Vagina (tissue), 2 donors: Measurements from ENCODE around the gene SLC66A1.

Experiments used
- POLR2AphosphoS5 ChIP-seq, 2 donors: sonication (generic); formaldehyde crosslinking; IDR thresholded peaks; one replicate each; pipeline ENCODE4 v1.9.0; 2017; ENCODE audit warnings: antibody characterized with exemption in 2 of 2, mild to moderate bottlenecking in 2 of 2, low read depth in 1 of 2; ENCODE audit not compliant: insufficient read depth in 1 of 2
- TF ChIP-seq, protein P1 (sequence below), 3 experiments: fragments of 450-650 bp in 2 of 3; fragments of 200-600 bp in 1 of 3; sonication (generic) in 1 of 3; IDR thresholded peaks; one replicate each; pipeline ENCODE4 v1.5.1; 2017 to 2019; ENCODE audit warnings: antibody characterized with exemption in 3 of 3, mild to moderate bottlenecking in 2 of 3, moderate library complexity in 2 of 3

DNA sequence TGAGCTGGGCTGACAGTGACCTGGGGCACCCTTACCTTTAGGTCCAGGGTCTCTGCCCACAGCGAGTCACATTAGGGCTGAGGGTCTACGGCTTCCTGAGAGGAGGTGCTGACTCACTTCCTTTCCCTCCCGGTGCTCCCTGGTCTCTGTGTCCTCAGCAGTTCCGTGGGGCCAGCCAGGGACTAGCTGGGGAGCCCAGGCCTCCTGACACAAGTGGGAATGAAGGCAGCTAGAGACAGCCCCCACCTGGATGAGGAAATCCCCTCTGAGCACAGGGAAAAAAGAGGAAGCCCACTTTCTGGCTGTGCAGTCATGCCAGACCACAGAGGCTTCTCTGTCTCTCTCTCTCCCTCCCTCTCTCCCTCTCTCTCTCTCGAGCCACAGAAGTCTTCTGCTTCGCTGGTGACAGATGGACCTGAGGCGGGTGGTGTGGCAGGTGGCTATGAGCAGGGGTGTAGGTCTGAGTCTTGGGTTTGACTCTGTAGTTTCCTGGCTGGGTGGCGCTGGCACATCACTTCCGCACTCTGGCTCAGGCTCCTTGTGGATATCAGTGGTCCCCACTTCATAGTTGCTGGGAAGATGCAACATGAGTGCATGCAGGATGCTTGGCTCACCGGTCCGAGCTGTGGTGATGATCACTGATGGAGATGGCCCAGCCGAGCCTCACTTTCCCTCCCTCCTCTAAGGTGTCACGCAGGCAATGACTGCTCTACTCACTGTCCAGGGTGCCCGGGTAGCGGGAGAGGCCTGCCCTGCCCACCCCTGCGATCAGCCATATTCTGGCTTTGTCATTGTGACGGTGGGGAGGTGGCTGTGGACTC, 3.5 kb downstream of the SLC66A1 start:
- no peak for TF ChIP-seq POLR2AphosphoS5 (IDR thresholded peaks at IDR 0.05; ENCODE audit: insufficient read depth in 1 of 2, low read depth in 1 of 2)
- TF ChIP-seq, protein P1, sequence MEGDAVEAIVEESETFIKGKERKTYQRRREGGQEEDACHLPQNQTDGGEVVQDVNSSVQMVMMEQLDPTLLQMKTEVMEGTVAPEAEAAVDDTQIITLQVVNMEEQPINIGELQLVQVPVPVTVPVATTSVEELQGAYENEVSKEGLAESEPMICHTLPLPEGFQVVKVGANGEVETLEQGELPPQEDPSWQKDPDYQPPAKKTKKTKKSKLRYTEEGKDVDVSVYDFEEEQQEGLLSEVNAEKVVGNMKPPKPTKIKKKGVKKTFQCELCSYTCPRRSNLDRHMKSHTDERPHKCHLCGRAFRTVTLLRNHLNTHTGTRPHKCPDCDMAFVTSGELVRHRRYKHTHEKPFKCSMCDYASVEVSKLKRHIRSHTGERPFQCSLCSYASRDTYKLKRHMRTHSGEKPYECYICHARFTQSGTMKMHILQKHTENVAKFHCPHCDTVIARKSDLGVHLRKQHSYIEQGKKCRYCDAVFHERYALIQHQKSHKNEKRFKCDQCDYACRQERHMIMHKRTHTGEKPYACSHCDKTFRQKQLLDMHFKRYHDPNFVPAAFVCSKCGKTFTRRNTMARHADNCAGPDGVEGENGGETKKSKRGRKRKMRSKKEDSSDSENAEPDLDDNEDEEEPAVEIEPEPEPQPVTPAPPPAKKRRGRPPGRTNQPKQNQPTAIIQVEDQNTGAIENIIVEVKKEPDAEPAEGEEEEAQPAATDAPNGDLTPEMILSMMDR (IDR thresholded peaks at IDR 0.05) = no peak
